Measurements from ENCODE around the gene INPP4B. TPM values are rescaled to one million over a fixed set of nuclear protein-coding genes. Genes with fewer than 3 reads are reported as not detected.
"Not testable (repeated sequence)": the region's sequence is repeated elsewhere in the genome, so short reads cannot be mapped to it uniquely, and the experiment has no call there.

The INPP4B gene
- total RNA-seq, 1 donor from 2014 or later, result 39.4 TPM

GRCh38 chr4:142066562-142066961 lies 779.5 kb downstream of the INPP4B start:
- DNase-seq, result not testable (repeated sequence)

- DNase-seq, result no peak
Observed at GRCh38 chr4:142065086-142065647, 780.9 kb downstream of the INPP4B start.

GRCh38 chr4:142064181-142064580 lies 781.9 kb downstream of the INPP4B start:
- DNase-seq, result no peak

DNA sequence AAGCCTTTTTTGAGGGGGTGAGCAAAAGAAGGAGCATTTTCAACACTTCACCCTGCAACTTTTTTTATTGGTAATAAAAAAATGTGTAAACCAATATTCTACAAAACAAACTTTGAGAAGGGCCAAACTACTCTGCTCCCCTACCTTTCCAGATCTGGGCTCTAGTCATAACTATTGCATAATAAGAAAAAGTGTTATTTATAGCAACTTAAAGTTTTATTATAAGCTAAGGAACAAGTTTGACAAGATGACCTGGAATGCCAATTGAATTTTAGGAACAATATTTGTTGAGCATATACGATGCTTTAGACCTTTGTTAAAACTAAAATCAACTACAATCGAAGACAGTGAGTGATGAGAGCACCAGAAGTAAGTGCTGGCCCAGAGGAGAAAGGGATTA lies 800.1 kb downstream of the INPP4B start:
- DNase-seq, result no peak

- no peak for DNase-seq
Observed at GRCh38 chr4:142044271-142044670, 801.8 kb downstream of the INPP4B start.

GRCh38 chr4:142043509-142043908 lies 802.6 kb downstream of the INPP4B start:
- DNase-seq, result no peak

DNA sequence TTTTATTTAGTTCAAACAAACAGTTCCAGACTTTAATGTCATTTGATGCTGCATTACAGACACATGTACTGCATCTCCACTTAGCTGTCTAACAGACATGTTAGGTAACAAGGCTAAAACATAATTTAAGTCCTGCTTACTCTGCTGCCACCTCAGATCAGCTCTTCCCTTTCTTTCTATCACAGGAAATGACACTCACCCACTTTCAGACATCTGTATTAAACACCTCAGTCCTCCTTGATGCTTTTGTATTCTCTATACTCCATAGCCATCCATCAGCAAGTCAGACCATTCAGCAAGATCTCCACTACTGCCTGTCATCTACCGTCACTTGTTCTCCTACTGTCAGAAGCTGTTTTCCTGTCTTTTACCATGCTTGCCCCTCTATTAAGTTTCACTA lies 804.3 kb downstream of the INPP4B start:
- DNase-seq, result no peak

GRCh38 chr4:142040043-142040442 lies 806.1 kb downstream of the INPP4B start:
- no peak for DNase-seq

- DNase-seq, result no peak
Observed at GRCh38 chr4:142036795-142037583, 809.1 kb downstream of the INPP4B start.

- no peak for DNase-seq
Observed at GRCh38 chr4:142035566-142035965, 810.5 kb downstream of the INPP4B start.

GRCh38 chr4:142034101-142034500 lies 812.0 kb downstream of the INPP4B start:
- no peak for DNase-seq

DNA sequence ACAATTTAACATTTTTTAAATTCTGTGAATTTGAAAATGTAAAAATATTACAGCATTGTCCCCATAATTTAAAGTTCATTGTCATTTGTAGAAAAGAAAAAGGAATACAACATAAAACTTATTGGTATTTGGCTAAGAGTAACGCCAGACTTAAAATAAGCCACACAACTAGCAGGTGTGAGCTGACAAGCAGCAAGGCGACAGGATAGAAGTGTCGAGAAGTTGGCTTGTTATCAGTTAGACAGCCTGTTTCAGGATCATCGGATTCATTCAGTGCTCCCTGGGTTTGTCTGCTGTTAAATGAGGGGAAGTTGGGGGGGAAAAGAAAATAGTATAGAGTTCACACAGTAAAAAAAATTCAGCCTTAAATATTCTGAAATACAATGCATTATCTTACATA lies 816.1 kb downstream of the INPP4B start:
- DNase-seq, result no peak

- no peak for DNase-seq
Observed at GRCh38 chr4:142021761-142022160, 824.3 kb downstream of the INPP4B start.

DNA sequence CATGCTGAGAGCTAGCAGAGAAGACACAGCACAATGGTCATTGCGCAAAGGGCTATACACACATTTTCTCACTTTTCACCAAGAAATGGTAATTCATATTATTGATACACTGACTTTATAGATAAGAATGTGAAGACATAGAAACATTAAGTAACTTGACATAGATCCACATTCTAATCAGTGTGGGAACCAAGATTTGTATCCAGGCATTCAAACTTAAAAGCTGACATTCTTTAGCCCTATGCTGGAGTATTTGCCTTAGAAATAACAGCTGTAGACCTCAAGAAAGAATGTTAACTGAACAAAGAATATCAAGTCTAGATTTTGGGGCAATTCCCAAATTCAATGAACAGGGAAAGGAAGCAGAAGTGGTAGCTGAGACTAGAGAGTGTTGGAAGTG lies 824.9 kb downstream of the INPP4B start:
- DNase-seq, result no peak

DNA sequence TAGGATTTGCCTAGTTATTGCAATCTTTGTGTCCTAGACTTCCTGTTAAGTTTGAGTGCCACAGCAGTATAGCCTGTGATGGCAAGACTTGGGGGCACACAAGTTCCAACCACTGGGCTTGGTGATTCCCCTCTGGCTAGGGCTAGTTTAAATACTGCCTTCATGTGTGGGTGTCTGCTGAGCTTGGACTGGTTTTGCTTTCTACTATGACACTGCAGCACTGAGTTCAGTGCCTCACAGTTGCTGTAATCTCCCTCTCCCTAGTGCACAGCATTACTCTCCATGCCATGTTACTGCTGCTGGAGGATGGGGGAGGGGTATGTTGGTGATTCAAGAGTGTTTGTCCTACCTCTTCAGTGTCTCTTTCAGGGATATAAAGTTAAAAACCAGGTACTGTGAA lies 830.1 kb downstream of the INPP4B start:
- DNase-seq, result no peak

DNA sequence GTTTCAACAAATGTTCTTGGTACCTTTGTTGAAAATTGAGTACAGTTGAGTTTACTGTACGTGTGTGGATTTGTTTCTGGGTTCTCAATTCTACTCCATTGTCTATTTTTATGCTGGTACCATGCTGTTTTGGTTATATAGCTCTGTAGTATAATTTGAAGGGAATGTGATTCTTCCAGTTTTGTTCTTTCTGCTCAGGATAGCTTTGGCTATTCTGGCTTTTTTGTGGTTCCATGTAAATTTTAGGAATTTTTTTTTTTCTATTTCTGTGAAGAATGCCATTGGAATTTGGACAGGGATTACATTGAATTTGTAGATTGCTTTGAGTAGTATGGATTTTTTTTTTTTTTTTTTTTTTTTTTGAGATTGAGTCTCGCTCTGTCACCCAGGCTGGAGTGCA lies 836.4 kb downstream of the INPP4B start:
- no peak for DNase-seq

DNA sequence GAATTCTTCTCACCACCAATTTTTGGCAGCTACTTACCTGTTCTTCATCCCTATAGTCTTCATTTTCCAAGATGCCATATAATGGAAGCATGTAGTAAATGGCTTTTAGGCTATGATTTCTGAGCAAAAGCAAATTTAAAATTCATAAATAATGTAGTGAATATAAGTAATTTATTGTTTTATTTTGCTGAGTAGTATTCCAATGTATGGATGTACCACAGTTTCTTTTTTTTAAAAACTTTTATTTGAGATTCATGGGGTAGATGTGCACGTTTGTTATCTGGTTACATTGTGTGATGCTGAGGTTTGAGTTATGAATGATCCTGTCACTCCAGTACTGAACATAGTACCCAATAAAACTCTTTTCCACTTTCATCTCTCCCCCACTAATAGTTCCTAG lies 840.6 kb downstream of the INPP4B start:
- no peak for DNase-seq

DNA sequence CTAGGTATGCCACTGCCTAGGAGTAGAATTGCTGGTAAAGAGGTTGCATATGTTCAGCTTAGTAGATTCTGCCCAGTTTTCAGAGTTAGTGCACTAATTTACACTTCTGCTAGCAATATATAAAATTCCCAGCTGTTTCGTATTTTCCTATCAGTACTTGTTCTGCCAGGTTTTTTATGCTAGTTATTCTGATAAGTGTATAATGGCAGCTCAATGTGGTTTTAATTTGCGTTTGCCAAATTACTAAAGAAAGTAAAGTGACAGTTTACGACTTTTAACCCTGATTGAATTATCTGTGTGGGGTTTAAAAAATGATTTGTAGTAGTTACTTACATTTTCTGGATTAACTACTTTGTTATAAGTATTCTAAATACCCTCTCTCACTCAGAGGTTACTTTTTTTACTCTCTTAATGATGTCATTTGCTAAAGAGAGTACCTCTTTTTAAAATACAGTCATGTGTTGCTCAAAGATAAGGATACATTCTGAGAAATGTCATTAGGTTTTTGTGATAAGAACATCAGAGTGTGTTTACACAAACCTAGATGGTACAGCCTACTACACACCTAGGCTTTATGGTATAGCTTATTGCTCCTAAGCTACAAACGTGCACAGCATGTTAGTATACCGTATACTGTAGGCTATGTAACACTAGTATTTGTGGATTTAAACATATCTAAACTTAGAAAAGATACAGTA lies 846.5 kb downstream of the INPP4B start:
- no peak for DNase-seq

DNA sequence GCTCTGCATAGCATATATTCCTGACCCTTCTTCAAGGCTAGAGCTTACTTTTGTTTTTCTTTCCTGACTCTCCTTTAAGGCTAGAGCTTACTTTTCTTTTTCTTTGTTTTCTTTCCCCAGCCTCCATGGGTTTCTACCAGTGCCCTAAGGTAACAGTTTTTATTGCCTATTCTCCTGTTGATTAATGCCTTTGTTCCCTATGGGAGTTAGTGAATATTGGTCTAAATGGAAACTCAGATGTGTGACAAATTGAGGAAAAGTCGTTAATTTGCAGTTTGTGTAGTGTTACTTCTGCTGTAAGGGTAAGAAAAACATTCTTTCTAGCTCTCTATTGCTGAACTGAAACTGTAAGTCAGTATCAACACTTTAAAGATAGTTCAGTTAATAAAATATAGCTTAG lies 851.0 kb downstream of the INPP4B start:
- no peak for DNase-seq

DNA sequence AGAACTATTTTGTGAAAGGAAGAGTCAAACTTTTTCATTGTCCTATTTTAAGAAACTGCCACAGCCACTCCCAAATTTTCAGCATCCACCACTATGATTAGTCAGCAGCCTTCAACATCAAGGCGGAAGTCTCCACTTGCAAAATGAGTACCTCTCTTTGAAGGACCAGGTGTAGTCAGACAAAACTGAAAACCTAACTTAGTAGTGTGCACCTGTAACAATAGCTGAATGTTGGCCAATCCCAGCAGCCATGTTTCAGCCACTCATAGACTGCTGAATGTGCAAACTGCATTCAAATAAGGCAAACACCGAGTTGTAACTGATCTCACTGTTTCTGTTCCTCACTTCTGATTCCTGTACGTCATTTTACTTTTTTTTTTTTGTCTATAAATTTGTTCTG lies 868.7 kb downstream of the INPP4B start:
- DNase-seq, result no peak

All from tongue (tissue), 2 donors.